Upper lobe of left lung (tissue), 4 donors: ENCODE data around the gene PIGP.

Source experiments
- CTCF ChIP-seq, 6 experiments: fragments of 450-650 bp in 4 of 6; fragments of 200-600 bp in 2 of 6; sonication (generic) in 2 of 6; IDR thresholded peaks; one replicate each; pipeline ENCODE4 v1.5.1; 2016 to 2019; ENCODE audit warnings: antibody characterized with exemption in 6 of 6
- EP300 ChIP-seq, 4 donors: sonication (generic); formaldehyde crosslinking; IDR thresholded peaks; one replicate each; pipeline ENCODE4 v1.5.1; 2017; ENCODE audit warnings: antibody characterized with exemption in 4 of 4, control low read depth in 2 of 4
- POLR2A ChIP-seq, 4 donors: fragments of 450-650 bp; IDR thresholded peaks; one replicate each; pipeline ENCODE4 v1.5.1; 2016 to 2017; ENCODE audit warnings: antibody characterized with exemption in 4 of 4, mild to moderate bottlenecking in 2 of 4
- POLR2AphosphoS5 ChIP-seq, 2 donors: sonication (generic); formaldehyde crosslinking; IDR thresholded peaks; one replicate each; pipeline ENCODE4 v1.5.1; 2017; ENCODE audit warnings: antibody characterized with exemption in 2 of 2

- TF ChIP-seq CTCF (IDR thresholded peaks at IDR 0.05) = no peak
- no peak for TF ChIP-seq POLR2AphosphoS5 (IDR thresholded peaks at IDR 0.05)
- no peak for TF ChIP-seq POLR2A (IDR thresholded peaks at IDR 0.05)
- TF ChIP-seq EP300 (IDR thresholded peaks at IDR 0.05) = no peak
Observed at GRCh38 chr21:37065561-37066177, 7.2 kb downstream of the PIGP start.
